Thyroid gland (tissue), 4 donors: ENCODE measurements around the gene SEMA5B.

Source experiments
- CTCF ChIP-seq, 6 experiments: fragments of 200-600 bp in 3 of 6; fragments of 450-650 bp in 3 of 6; sonication (generic) in 3 of 6; IDR thresholded peaks; one replicate each; pipeline ENCODE4 v1.5.1; 2016 to 2019; ENCODE audit warnings: antibody characterized with exemption in 6 of 6, mild to moderate bottlenecking in 2 of 6, inconsistent platforms in 1 of 6, moderate library complexity in 1 of 6
- POLR2A ChIP-seq, 2 donors: fragments of 450-650 bp; IDR thresholded peaks; one replicate each; pipeline ENCODE4 v1.6.1; 2017; ENCODE audit warnings: antibody characterized with exemption in 2 of 2, mild to moderate bottlenecking in 2 of 2, moderate library complexity in 1 of 2

- TF ChIP-seq CTCF (IDR thresholded peaks at IDR 0.05) (no peak), POLR2A (IDR thresholded peaks at IDR 0.05) (no peak)
These were observed 159.2 kb downstream of the SEMA5B start for GRCh38 chr3:122868322-122868721.
